Testis (tissue), 2 donors: ENCODE data around the gene DVL1.

ENCODE experiments used
- CTCF ChIP-seq, 3 experiments: fragments of 450-650 bp in 2 of 3; fragments of 200-600 bp in 1 of 3; sonication (generic) in 1 of 3; IDR thresholded peaks; one replicate each; pipeline ENCODE4 v1.5.1; 2016 to 2019; ENCODE audit warnings: antibody characterized with exemption in 3 of 3, mild to moderate bottlenecking in 2 of 3, moderate library complexity in 1 of 3
- POLR2A ChIP-seq: fragments of 450-650 bp; IDR thresholded peaks from one replicate; pipeline ENCODE4 v1.6.1; 2017; ENCODE audit warnings: antibody characterized with exemption, mild to moderate bottlenecking, moderate library complexity

DNA sequence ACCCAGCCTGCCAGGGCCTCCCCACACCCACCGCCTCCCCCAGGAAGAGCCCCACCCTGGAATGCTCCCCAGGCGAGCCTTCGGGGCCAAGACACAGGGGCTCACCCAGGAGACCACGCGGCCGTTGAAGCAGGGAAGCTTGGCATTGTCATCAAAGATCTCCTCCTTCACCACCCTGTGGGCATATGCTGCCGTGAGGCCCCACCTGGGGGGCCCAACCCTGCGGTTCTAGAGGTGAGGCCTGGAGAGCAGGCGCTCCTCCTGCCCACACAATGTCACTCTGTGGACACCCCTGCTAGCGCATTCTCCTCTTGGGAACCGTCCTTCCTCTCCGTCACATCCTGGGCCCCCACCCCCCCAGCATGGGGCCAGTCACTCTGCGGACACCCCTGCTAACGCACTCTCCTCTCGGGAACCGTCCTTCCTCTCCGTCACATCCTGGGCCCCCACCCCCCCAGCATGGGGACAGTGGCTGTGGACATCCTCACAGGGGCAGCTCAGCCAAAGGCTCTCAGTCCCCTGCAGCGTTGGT lies 6.6 kb downstream of the DVL1 start:
- TF ChIP-seq CTCF (IDR thresholded peaks at IDR 0.05) (no peak), POLR2A (no peak)
